Measurements from ENCODE around the gene GTF2F2. TPM values are rescaled to one million over a fixed set of nuclear protein-coding genes. Genes with fewer than 3 reads are reported as not detected.

Gene GTF2F2
- polyA plus RNA-seq, 2 donors, result 15.1 to 19.0 TPM

DNA sequence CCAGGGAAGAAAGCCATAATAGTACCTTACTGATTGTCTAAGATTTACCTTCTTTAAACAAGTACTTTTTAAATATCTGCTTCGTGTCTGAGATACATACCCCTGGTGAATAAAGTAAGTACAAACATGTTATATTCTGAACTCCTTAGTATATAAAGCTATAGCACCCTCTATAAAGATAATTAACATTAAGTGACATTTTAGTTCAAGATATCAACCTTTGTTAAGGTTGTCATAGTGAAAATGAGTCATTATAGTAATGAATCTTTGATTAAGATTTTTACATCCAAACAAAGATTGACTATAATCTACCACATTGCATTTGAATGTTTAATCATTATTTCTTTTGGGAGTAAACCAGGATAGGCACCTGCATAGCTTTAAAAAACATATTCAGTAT is 135.9 kb downstream of the GTF2F2 start:
- no peak overlapping the region for H3K4me3 ChIP-seq (ENCODE audit: low read depth in 1 of 2, low read length in 2 of 2)
- H3K9me3 ChIP-seq (ENCODE audit: control insufficient read depth in 2 of 2, insufficient read depth in 1 of 2, low read depth in 1 of 2, low read length in 1 of 2), result no peaks in the 10 kb centered on the region
- H3K27me3 ChIP-seq (ENCODE audit: control insufficient read depth in 1 of 2, insufficient read depth in 2 of 2, low read length in 2 of 2), result no peaks in the 10 kb centered on the region
- H3K27ac ChIP-seq (ENCODE audit: low read depth in 2 of 2, low read length in 1 of 2), result no peak overlapping the region
- no peaks in the 10 kb centered on the region for H3K36me3 ChIP-seq (ENCODE audit: control insufficient read depth in 2 of 2, insufficient read depth in 2 of 2, low read length in 1 of 2)
- no peaks in the 10 kb centered on the region for H3K4me1 ChIP-seq (ENCODE audit: control insufficient read depth in 2 of 2, insufficient read depth in 2 of 2, low read length in 1 of 2)
- WGBS, 2 donors, result 85 to 90% methylated on average over 1 of the region's 1 CpG

DNA sequence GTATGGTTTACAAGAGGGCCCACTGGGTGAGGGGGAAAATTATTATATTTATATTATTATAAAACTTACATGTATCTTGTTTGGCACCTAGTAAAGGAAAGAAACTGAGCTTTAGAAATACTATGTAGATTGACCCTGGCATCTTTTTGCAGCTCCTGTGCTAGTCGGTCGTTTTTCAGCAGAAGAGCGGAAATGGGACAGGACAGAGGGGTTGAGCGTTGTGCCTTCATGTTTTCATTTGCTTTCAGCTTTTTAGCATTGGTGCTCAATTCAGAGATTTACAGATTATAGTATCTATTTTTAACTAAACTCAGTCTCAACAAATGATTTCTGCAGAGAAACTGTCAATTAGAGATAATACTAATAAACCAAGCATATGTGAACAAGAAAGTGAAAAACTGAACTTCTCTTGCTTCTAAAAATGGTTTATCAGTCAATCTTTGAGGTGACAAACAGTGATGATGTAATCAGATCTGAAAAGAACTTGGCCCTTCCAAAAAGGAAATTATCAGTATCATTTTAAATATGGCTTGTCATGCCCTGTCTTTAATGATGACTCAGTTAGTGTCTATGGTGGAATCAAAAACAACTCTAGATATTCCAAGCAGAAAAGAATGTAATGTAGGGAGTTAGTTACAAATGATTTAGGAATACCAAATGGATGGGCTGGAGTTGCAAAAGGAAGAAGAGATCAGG is 137.5 kb downstream of the GTF2F2 start:
- Histone ChIP-seq H3K9me3 (ENCODE audit: control insufficient read depth in 2 of 2, insufficient read depth in 1 of 2, low read depth in 1 of 2, low read length in 1 of 2) (no peaks in the 10 kb centered on the region), H3K4me1 (ENCODE audit: control insufficient read depth in 2 of 2, insufficient read depth in 2 of 2, low read length in 1 of 2) (no peaks in the 10 kb centered on the region), H3K27me3 (ENCODE audit: control insufficient read depth in 1 of 2, insufficient read depth in 2 of 2, low read length in 2 of 2) (no peaks in the 10 kb centered on the region), H3K36me3 (ENCODE audit: control insufficient read depth in 2 of 2, insufficient read depth in 2 of 2, low read length in 1 of 2) (no peaks in the 10 kb centered on the region), H3K4me3 (ENCODE audit: low read depth in 1 of 2, low read length in 2 of 2) (no peak overlapping the region), H3K27ac (ENCODE audit: low read depth in 2 of 2, low read length in 1 of 2) (no peak overlapping the region)
- 84 to 86% methylated on average over 4 of the region's 4 CpGs for WGBS, 2 donors

DNA sequence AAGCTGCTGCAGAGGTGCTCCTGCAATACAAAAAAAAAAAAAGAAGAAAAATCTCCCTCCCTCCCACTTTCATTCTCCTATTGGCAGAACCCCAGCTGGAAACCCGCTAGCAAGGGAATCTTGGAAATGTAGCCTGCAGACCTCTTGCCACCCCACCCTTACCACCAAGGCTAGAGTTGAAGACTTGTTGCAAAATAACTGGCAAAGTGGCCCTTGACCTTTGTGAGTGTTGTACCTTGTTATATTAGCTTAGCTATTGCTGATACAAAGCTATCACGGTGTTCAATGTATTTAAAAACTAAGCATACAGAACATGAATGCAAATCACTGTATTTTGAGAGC is 138.0 kb downstream of the GTF2F2 start:
- WGBS, 2 donors, result 73 to 80% methylated on average over 2 of the region's 2 CpGs
- no peak overlapping the region for H3K4me3 ChIP-seq (ENCODE audit: low read depth in 1 of 2, low read length in 2 of 2)
- H3K4me1 ChIP-seq (ENCODE audit: control insufficient read depth in 2 of 2, insufficient read depth in 2 of 2, low read length in 1 of 2), result no peaks in the 10 kb centered on the region
- H3K36me3 ChIP-seq (ENCODE audit: control insufficient read depth in 2 of 2, insufficient read depth in 2 of 2, low read length in 1 of 2), result no peaks in the 10 kb centered on the region
- H3K9me3 ChIP-seq (ENCODE audit: control insufficient read depth in 2 of 2, insufficient read depth in 1 of 2, low read depth in 1 of 2, low read length in 1 of 2), result no peaks in the 10 kb centered on the region
- H3K27ac ChIP-seq (ENCODE audit: low read depth in 2 of 2, low read length in 1 of 2), result no peak overlapping the region
- H3K27me3 ChIP-seq (ENCODE audit: control insufficient read depth in 1 of 2, insufficient read depth in 2 of 2, low read length in 2 of 2), result no peaks in the 10 kb centered on the region

DNA sequence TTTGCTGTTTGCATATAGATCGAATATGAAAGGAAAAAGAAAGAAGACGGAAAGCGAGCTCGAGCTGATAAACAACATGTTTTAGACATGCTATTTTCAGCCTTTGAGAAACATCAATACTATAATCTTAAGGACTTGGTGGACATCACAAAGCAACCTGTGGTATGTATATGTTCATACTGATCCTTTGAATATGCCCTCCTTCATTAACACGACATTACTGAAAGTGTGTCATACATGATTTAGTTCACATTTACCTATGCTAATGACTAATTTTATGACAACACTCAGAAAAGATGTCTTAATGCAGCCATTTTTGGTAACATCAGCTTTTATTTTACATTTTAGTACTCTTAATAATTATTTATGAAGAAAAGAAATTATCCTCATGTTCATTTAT is 146.9 kb downstream of the GTF2F2 start:
- no peaks in the 10 kb centered on the region for H3K27me3 ChIP-seq (ENCODE audit: control insufficient read depth in 1 of 2, insufficient read depth in 2 of 2, low read length in 2 of 2)
- no peak overlapping the region for H3K4me3 ChIP-seq (ENCODE audit: low read depth in 1 of 2, low read length in 2 of 2)
- H3K27ac ChIP-seq (ENCODE audit: low read depth in 2 of 2, low read length in 1 of 2), result no peak overlapping the region
- H3K36me3 ChIP-seq (ENCODE audit: control insufficient read depth in 2 of 2, insufficient read depth in 2 of 2, low read length in 1 of 2), result no peaks in the 10 kb centered on the region
- no peaks in the 10 kb centered on the region for H3K4me1 ChIP-seq (ENCODE audit: control insufficient read depth in 2 of 2, insufficient read depth in 2 of 2, low read length in 1 of 2)
- WGBS, 2 donors, result 93 to 94% methylated on average over 5 of the region's 5 CpGs
- H3K9me3 ChIP-seq (ENCODE audit: control insufficient read depth in 2 of 2, insufficient read depth in 1 of 2, low read depth in 1 of 2, low read length in 1 of 2), result no peaks in the 10 kb centered on the region

DNA sequence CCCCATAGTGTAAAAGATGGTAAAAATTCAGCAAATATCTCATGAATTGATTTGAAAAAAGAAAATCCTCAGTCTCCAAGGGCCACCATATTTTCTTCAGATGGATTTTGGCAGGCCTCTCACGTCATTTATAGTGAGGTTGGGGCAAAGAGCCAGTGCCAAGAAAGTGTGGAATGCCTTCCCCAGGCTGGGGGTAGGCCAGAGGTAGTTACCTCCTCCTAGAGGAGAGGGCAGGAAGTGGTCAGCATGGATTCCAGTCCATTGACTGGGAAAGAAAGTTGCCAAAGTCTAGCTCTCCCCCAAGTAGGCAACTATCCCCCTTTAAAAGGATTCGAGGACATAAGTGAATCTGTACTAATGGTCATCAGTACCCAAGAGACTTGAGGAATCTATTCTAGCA is 148.9 kb downstream of the GTF2F2 start:
- H3K4me1 ChIP-seq (ENCODE audit: control insufficient read depth in 2 of 2, insufficient read depth in 2 of 2, low read length in 1 of 2), result no peaks in the 10 kb centered on the region
- no peak overlapping the region for H3K27ac ChIP-seq (ENCODE audit: low read depth in 2 of 2, low read length in 1 of 2)
- 96 to 98% methylated on average over 2 of the region's 2 CpGs for WGBS, 2 donors
- no peaks in the 10 kb centered on the region for H3K9me3 ChIP-seq (ENCODE audit: control insufficient read depth in 2 of 2, insufficient read depth in 1 of 2, low read depth in 1 of 2, low read length in 1 of 2)
- no peaks in the 10 kb centered on the region for H3K27me3 ChIP-seq (ENCODE audit: control insufficient read depth in 1 of 2, insufficient read depth in 2 of 2, low read length in 2 of 2)
- H3K36me3 ChIP-seq (ENCODE audit: control insufficient read depth in 2 of 2, insufficient read depth in 2 of 2, low read length in 1 of 2), result no peaks in the 10 kb centered on the region
- H3K4me3 ChIP-seq (ENCODE audit: low read depth in 1 of 2, low read length in 2 of 2), result no peak overlapping the region

DNA sequence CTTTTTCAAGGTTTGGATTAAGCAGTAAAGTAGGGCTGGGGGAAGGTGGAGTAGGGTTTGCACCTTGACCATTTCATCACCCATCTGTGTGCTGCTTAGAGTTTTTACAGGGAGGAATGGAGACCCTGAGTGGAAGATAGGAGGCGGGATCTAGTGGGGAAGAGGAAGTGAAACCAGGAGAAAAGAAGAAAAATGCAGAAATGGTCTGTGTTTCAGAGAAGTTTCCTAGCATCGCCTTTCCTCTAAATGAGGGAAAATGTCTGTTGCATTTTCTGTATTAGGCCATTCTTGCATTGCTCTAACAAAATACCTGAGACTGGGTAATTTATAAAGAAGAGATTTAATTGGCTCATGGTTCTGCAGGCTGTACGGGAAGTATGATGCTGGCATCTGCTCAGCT is 156.6 kb downstream of the GTF2F2 start:
- 91 to 95% methylated on average over 3 of the region's 3 CpGs for WGBS, 2 donors
- Histone ChIP-seq H3K27me3 (ENCODE audit: control insufficient read depth in 1 of 2, insufficient read depth in 2 of 2, low read length in 2 of 2) (no peaks in the 10 kb centered on the region), H3K4me1 (ENCODE audit: control insufficient read depth in 2 of 2, insufficient read depth in 2 of 2, low read length in 1 of 2) (no peaks in the 10 kb centered on the region), H3K36me3 (ENCODE audit: control insufficient read depth in 2 of 2, insufficient read depth in 2 of 2, low read length in 1 of 2) (no peaks in the 10 kb centered on the region), H3K27ac (ENCODE audit: low read depth in 2 of 2, low read length in 1 of 2) (no peak overlapping the region), H3K9me3 (ENCODE audit: control insufficient read depth in 2 of 2, insufficient read depth in 1 of 2, low read depth in 1 of 2, low read length in 1 of 2) (no peaks in the 10 kb centered on the region), H3K4me3 (ENCODE audit: low read depth in 1 of 2, low read length in 2 of 2) (no peak overlapping the region)

DNA sequence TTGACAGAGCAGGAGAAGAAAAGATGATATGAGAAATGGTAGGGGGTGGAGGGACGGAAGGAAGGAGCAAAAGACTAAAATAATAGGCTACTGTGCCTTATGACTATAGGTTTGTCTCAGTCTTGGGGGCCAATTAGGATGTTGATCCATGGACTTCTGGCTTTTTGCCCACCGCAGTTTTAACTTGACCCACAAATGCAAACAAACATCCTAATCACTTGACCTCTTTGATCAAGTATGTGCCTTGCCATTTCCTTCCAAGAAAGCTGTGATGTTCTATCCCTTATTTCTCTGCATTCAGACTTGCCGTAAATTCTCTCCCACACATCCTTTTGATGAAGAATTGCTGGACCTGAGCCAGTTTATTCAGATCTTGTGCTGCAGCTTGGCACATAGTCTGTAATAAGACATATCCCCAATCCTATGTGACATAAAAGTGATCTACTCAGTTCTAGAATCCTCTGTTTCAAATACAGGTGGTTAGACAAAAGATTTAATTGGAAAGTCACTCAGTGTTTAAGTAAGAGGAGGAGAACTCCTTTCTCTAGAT is 157.9 kb downstream of the GTF2F2 start:
- Histone ChIP-seq H3K4me1 (ENCODE audit: control insufficient read depth in 2 of 2, insufficient read depth in 2 of 2, low read length in 1 of 2) (no peaks in the 10 kb centered on the region), H3K27me3 (ENCODE audit: control insufficient read depth in 1 of 2, insufficient read depth in 2 of 2, low read length in 2 of 2) (no peaks in the 10 kb centered on the region), H3K4me3 (ENCODE audit: low read depth in 1 of 2, low read length in 2 of 2) (no peak overlapping the region), H3K27ac (ENCODE audit: low read depth in 2 of 2, low read length in 1 of 2) (no peak overlapping the region), H3K36me3 (ENCODE audit: control insufficient read depth in 2 of 2, insufficient read depth in 2 of 2, low read length in 1 of 2) (no peaks in the 10 kb centered on the region), H3K9me3 (ENCODE audit: control insufficient read depth in 2 of 2, insufficient read depth in 1 of 2, low read depth in 1 of 2, low read length in 1 of 2) (no peaks in the 10 kb centered on the region)
- WGBS, 2 donors, result 57 to 65% methylated on average over 3 of the region's 3 CpGs

DNA sequence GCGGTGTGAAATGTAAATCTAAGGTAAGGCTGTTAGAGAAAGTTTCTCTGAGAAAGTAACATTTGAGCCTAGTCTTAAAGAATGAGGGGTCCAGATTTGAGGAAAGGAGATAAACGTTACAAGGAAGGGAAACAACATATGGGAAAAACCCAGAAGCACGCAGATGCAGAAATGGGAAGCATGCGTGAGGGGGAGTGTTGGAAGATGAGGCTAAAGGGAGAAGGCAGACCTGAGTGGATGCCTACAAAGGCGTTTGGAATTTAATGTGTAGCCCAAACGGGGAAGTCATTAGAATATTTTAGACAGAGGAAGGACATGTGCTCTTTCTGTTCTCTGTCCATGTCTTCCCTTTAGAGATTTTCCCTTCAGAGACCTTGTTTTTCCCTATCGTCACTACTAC is 159.7 kb downstream of the GTF2F2 start:
- no peak overlapping the region for H3K27ac ChIP-seq (ENCODE audit: low read depth in 2 of 2, low read length in 1 of 2)
- H3K4me1 ChIP-seq (ENCODE audit: control insufficient read depth in 2 of 2, insufficient read depth in 2 of 2, low read length in 1 of 2), result no peaks in the 10 kb centered on the region
- H3K27me3 ChIP-seq (ENCODE audit: control insufficient read depth in 1 of 2, insufficient read depth in 2 of 2, low read length in 2 of 2), result no peaks in the 10 kb centered on the region
- H3K9me3 ChIP-seq (ENCODE audit: control insufficient read depth in 2 of 2, insufficient read depth in 1 of 2, low read depth in 1 of 2, low read length in 1 of 2), result no peaks in the 10 kb centered on the region
- H3K4me3 ChIP-seq (ENCODE audit: low read depth in 1 of 2, low read length in 2 of 2), result no peak overlapping the region
- 81 to 82% methylated on average over 7 of the region's 7 CpGs for WGBS, 2 donors
- H3K36me3 ChIP-seq (ENCODE audit: control insufficient read depth in 2 of 2, insufficient read depth in 2 of 2, low read length in 1 of 2), result no peaks in the 10 kb centered on the region

DNA sequence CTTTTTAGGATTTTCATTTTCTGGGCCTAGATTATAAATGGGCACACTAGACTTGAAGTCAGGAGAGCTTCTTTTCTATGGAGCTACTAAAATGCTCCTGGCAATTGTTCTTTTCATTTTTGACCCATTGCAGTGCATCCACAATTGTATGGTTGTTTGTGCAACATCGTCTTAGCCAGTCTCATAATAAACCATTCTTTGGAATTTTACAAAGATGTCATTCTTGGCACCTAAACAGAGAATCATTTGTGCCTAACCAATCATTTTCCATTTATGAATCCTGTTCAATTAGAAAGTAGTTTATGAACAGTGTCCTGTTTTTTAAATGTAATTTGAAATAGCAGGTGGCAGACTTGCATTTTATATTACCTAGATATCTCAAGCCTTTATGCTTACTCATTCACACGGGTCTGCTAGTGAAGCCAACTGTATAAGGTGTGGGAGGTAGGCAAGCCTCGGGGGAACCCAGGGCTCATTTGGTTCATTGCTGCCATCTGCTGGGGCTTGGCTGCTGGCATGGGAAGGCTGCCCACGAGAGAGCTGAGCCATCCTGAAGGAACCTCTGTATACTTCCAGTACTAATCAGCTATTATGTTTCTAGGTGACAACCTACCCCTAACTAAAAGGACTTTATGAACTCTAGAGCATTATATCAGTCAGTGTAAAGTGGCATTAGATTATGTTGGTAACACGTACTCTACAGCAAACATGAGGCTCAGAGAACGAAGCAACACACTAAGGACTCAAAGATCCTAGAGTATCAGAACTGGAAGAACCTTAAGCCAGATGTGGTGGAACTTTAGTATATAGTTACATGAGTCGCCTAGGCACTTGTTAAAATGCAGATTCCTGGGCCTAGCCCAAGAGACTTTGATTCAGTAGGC is 160.7 kb downstream of the GTF2F2 start:
- no peak overlapping the region for H3K4me3 ChIP-seq (ENCODE audit: low read depth in 1 of 2, low read length in 2 of 2)
- H3K4me1 ChIP-seq (ENCODE audit: control insufficient read depth in 2 of 2, insufficient read depth in 2 of 2, low read length in 1 of 2), result no peaks in the 10 kb centered on the region
- 36 to 40% methylated on average over 7 of the region's 7 CpGs for WGBS, 2 donors
- no peaks in the 10 kb centered on the region for H3K9me3 ChIP-seq (ENCODE audit: control insufficient read depth in 2 of 2, insufficient read depth in 1 of 2, low read depth in 1 of 2, low read length in 1 of 2)
- H3K27ac ChIP-seq (ENCODE audit: low read depth in 2 of 2, low read length in 1 of 2), result no peak overlapping the region
- H3K36me3 ChIP-seq (ENCODE audit: control insufficient read depth in 2 of 2, insufficient read depth in 2 of 2, low read length in 1 of 2), result no peaks in the 10 kb centered on the region
- no peaks in the 10 kb centered on the region for H3K27me3 ChIP-seq (ENCODE audit: control insufficient read depth in 1 of 2, insufficient read depth in 2 of 2, low read length in 2 of 2)
